ENCODE data around the gene NNAT.
"Not testable (repeated sequence)": the region's sequence is repeated elsewhere in the genome, so short reads cannot be mapped to it uniquely, and the experiment has no call there.

Gene NNAT

GRCh38 chr20:37535443-37536132, 14.5 kb downstream of the NNAT start:
- no peaks in the 10 kb centered on the region for H3K9me3 ChIP-seq (ENCODE audit: control insufficient read depth, low read length)
- H3K27me3 ChIP-seq (replicated peaks; ENCODE audit: control insufficient read depth, insufficient read depth, low read length), result peaks cover 8% of the 10 kb centered on the region
- H3K36me3 ChIP-seq (ENCODE audit: control insufficient read depth, insufficient read depth, low read length, severe bottlenecking), result no peaks in the 10 kb centered on the region
- no peak overlapping the region for H3K4me3 ChIP-seq (ENCODE audit: low read length)
- peaks cover 3% of the 10 kb centered on the region for H3K4me1 ChIP-seq (ENCODE audit: control insufficient read depth, insufficient read depth, low read length)
- no peak for DNase-seq (ENCODE audit: low read depth)
- H3K9ac ChIP-seq (ENCODE audit: low read length), result no peak overlapping the region

GRCh38 chr20:37537505-37537904, 16.5 kb downstream of the NNAT start:
- H3K36me3 ChIP-seq (ENCODE audit: control insufficient read depth, insufficient read depth, low read length, severe bottlenecking), result no peaks in the 10 kb centered on the region
- DNase-seq (ENCODE audit: low read depth), result no peak
- H3K27me3 ChIP-seq (replicated peaks; ENCODE audit: control insufficient read depth, insufficient read depth, low read length), result peaks cover 8% of the 10 kb centered on the region
- no peak overlapping the region for H3K9ac ChIP-seq (ENCODE audit: low read length)
- H3K4me3 ChIP-seq (ENCODE audit: low read length), result no peak overlapping the region
- H3K4me1 ChIP-seq (ENCODE audit: control insufficient read depth, insufficient read depth, low read length), result peaks cover 3% of the 10 kb centered on the region
- no peaks in the 10 kb centered on the region for H3K9me3 ChIP-seq (ENCODE audit: control insufficient read depth, low read length)

- H3K4me1 ChIP-seq (ENCODE audit: control insufficient read depth, insufficient read depth, low read length), result peaks cover 3% of the 10 kb centered on the region
- H3K9ac ChIP-seq (ENCODE audit: low read length), result no peak overlapping the region
- no peaks in the 10 kb centered on the region for H3K9me3 ChIP-seq (ENCODE audit: control insufficient read depth, low read length)
- H3K4me3 ChIP-seq (ENCODE audit: low read length), result no peak overlapping the region
- DNase-seq (ENCODE audit: low read depth), result peak; percentile 49
- H3K27me3 ChIP-seq (replicated peaks; ENCODE audit: control insufficient read depth, insufficient read depth, low read length), result peaks cover 8% of the 10 kb centered on the region
- no peaks in the 10 kb centered on the region for H3K36me3 ChIP-seq (ENCODE audit: control insufficient read depth, insufficient read depth, low read length, severe bottlenecking)
These were observed 17.0 kb downstream of the NNAT start for GRCh38 chr20:37538003-37538402.

- H3K27me3 ChIP-seq (replicated peaks; ENCODE audit: control insufficient read depth, insufficient read depth, low read length), result peaks cover 8% of the 10 kb centered on the region
- no peaks in the 10 kb centered on the region for H3K4me1 ChIP-seq (ENCODE audit: control insufficient read depth, insufficient read depth, low read length)
- H3K9me3 ChIP-seq (ENCODE audit: control insufficient read depth, low read length), result no peaks in the 10 kb centered on the region
- H3K36me3 ChIP-seq (ENCODE audit: control insufficient read depth, insufficient read depth, low read length, severe bottlenecking), result no peaks in the 10 kb centered on the region
- no peak overlapping the region for H3K9ac ChIP-seq (ENCODE audit: low read length)
- DNase-seq (ENCODE audit: low read depth), result no peak
- H3K4me3 ChIP-seq (ENCODE audit: low read length), result no peak overlapping the region
These were observed 18.4 kb downstream of the NNAT start for GRCh38 chr20:37539424-37539823.

- Histone ChIP-seq H3K36me3 (ENCODE audit: control insufficient read depth, insufficient read depth, low read length, severe bottlenecking) (no peaks in the 10 kb centered on the region), H3K27me3 (replicated peaks; ENCODE audit: control insufficient read depth, insufficient read depth, low read length) (peaks cover 13% of the 10 kb centered on the region), H3K9me3 (ENCODE audit: control insufficient read depth, low read length) (no peaks in the 10 kb centered on the region), H3K9ac (ENCODE audit: low read length) (no peak overlapping the region), H3K4me3 (ENCODE audit: low read length) (no peak overlapping the region), H3K4me1 (ENCODE audit: control insufficient read depth, insufficient read depth, low read length) (no peaks in the 10 kb centered on the region)
- DNase-seq (ENCODE audit: low read depth), result no peak
These were observed 19.0 kb downstream of the NNAT start for GRCh38 chr20:37540001-37540400.

- H3K9ac ChIP-seq (ENCODE audit: low read length); H3K9me3 ChIP-seq (ENCODE audit: control insufficient read depth, low read length); H3K4me3 ChIP-seq (ENCODE audit: low read length); H3K4me1 ChIP-seq (ENCODE audit: control insufficient read depth, insufficient read depth, low read length); DNase-seq (ENCODE audit: low read depth); H3K36me3 ChIP-seq (ENCODE audit: control insufficient read depth, insufficient read depth, low read length, severe bottlenecking): not testable (repeated sequence)
- peaks cover 21% of the 10 kb centered on the region for H3K27me3 ChIP-seq (replicated peaks; ENCODE audit: control insufficient read depth, insufficient read depth, low read length)
These were observed 19.8 kb downstream of the NNAT start for GRCh38 chr20:37540838-37541237.

GRCh38 chr20:37541326-37541725, 20.3 kb downstream of the NNAT start:
- no peaks in the 10 kb centered on the region for H3K36me3 ChIP-seq (ENCODE audit: control insufficient read depth, insufficient read depth, low read length, severe bottlenecking)
- H3K27me3 ChIP-seq (replicated peaks; ENCODE audit: control insufficient read depth, insufficient read depth, low read length), result peaks cover 21% of the 10 kb centered on the region
- no peak overlapping the region for H3K9ac ChIP-seq (ENCODE audit: low read length)
- no peaks in the 10 kb centered on the region for H3K9me3 ChIP-seq (ENCODE audit: control insufficient read depth, low read length)
- no peak for DNase-seq (ENCODE audit: low read depth)
- no peaks in the 10 kb centered on the region for H3K4me1 ChIP-seq (ENCODE audit: control insufficient read depth, insufficient read depth, low read length)
- H3K4me3 ChIP-seq (ENCODE audit: low read length), result no peak overlapping the region

GRCh38 chr20:37542281-37542680, 21.2 kb downstream of the NNAT start:
- H3K4me3 ChIP-seq (ENCODE audit: low read length), result no peak overlapping the region
- no peaks in the 10 kb centered on the region for H3K36me3 ChIP-seq (ENCODE audit: control insufficient read depth, insufficient read depth, low read length, severe bottlenecking)
- DNase-seq (ENCODE audit: low read depth), result no peak
- H3K4me1 ChIP-seq (ENCODE audit: control insufficient read depth, insufficient read depth, low read length), result no peaks in the 10 kb centered on the region
- H3K9me3 ChIP-seq (ENCODE audit: control insufficient read depth, low read length), result no peaks in the 10 kb centered on the region
- H3K27me3 ChIP-seq (replicated peaks; ENCODE audit: control insufficient read depth, insufficient read depth, low read length), result peaks cover 18% of the 10 kb centered on the region
- no peak overlapping the region for H3K9ac ChIP-seq (ENCODE audit: low read length)

- no peaks in the 10 kb centered on the region for H3K4me1 ChIP-seq (ENCODE audit: control insufficient read depth, insufficient read depth, low read length)
- peaks cover 14% of the 10 kb centered on the region for H3K27me3 ChIP-seq (replicated peaks; ENCODE audit: control insufficient read depth, insufficient read depth, low read length)
- peak; percentile 85 for DNase-seq (ENCODE audit: low read depth)
- no peaks in the 10 kb centered on the region for H3K9me3 ChIP-seq (ENCODE audit: control insufficient read depth, low read length)
- H3K36me3 ChIP-seq (ENCODE audit: control insufficient read depth, insufficient read depth, low read length, severe bottlenecking), result no peaks in the 10 kb centered on the region
- no peak overlapping the region for H3K9ac ChIP-seq (ENCODE audit: low read length)
- no peak overlapping the region for H3K4me3 ChIP-seq (ENCODE audit: low read length)
These were observed 22.8 kb downstream of the NNAT start for GRCh38 chr20:37543828-37544227.

- Histone ChIP-seq H3K36me3 (ENCODE audit: control insufficient read depth, insufficient read depth, low read length, severe bottlenecking) (no peaks in the 10 kb centered on the region), H3K4me1 (ENCODE audit: control insufficient read depth, insufficient read depth, low read length) (no peaks in the 10 kb centered on the region), H3K9me3 (ENCODE audit: control insufficient read depth, low read length) (no peaks in the 10 kb centered on the region), H3K4me3 (ENCODE audit: low read length) (no peak overlapping the region), H3K9ac (ENCODE audit: low read length) (no peak overlapping the region), H3K27me3 (replicated peaks; ENCODE audit: control insufficient read depth, insufficient read depth, low read length) (peaks cover 12% of the 10 kb centered on the region)
- no peak for DNase-seq (ENCODE audit: low read depth)
These were observed 23.3 kb downstream of the NNAT start for GRCh38 chr20:37544386-37544785.

- DNase-seq (ENCODE audit: low read depth), result no peak
- H3K27me3 ChIP-seq (replicated peaks; ENCODE audit: control insufficient read depth, insufficient read depth, low read length), result peaks cover 12% of the 10 kb centered on the region
- no peaks in the 10 kb centered on the region for H3K4me1 ChIP-seq (ENCODE audit: control insufficient read depth, insufficient read depth, low read length)
- H3K4me3 ChIP-seq (ENCODE audit: low read length), result no peak overlapping the region
- H3K9me3 ChIP-seq (ENCODE audit: control insufficient read depth, low read length), result no peaks in the 10 kb centered on the region
- no peak overlapping the region for H3K9ac ChIP-seq (ENCODE audit: low read length)
- H3K36me3 ChIP-seq (ENCODE audit: control insufficient read depth, insufficient read depth, low read length, severe bottlenecking), result no peaks in the 10 kb centered on the region
These were observed 24.5 kb downstream of the NNAT start for GRCh38 chr20:37545516-37545915.

- no peak overlapping the region for H3K9ac ChIP-seq (ENCODE audit: low read length)
- H3K4me1 ChIP-seq (ENCODE audit: control insufficient read depth, insufficient read depth, low read length), result peaks cover 5% of the 10 kb centered on the region
- H3K27me3 ChIP-seq (replicated peaks; ENCODE audit: control insufficient read depth, insufficient read depth, low read length), result peaks cover 12% of the 10 kb centered on the region
- no peak for DNase-seq (ENCODE audit: low read depth)
- no peaks in the 10 kb centered on the region for H3K36me3 ChIP-seq (ENCODE audit: control insufficient read depth, insufficient read depth, low read length, severe bottlenecking)
- H3K4me3 ChIP-seq (ENCODE audit: low read length), result no peak overlapping the region
- H3K9me3 ChIP-seq (ENCODE audit: control insufficient read depth, low read length), result no peaks in the 10 kb centered on the region
These were observed 26.9 kb downstream of the NNAT start for GRCh38 chr20:37547912-37548311.

Data from adipocyte (in vitro differentiated cells).